Lower leg skin (tissue), 3 donors: Measurements from ENCODE around the gene FBXL22.

Experiments
- CTCF ChIP-seq, 3 donors: fragments of 450-650 bp; IDR thresholded peaks; one replicate each; pipeline ENCODE4 v1.5.1; 2016; ENCODE audit warnings: antibody characterized with exemption in 3 of 3, mild to moderate bottlenecking in 3 of 3, moderate library complexity in 2 of 3
- POLR2A ChIP-seq, 2 donors: fragments of 450-650 bp; IDR thresholded peaks; one replicate each; pipeline ENCODE4 v1.6.1; 2016 to 2017; ENCODE audit warnings: antibody characterized with exemption in 2 of 2, mild to moderate bottlenecking in 1 of 2, moderate library complexity in 1 of 2

GRCh38 chr15:63601704-63602185, 4.6 kb downstream of the FBXL22 start:
- TF ChIP-seq CTCF (IDR thresholded peaks at IDR 0.05) = no peak
- no peak for TF ChIP-seq POLR2A (IDR thresholded peaks at IDR 0.05)
